ENCODE results near the gene KRTAP13-1.
A peak's percentile ranks its signal among the peaks of the same experiment; 100 is the strongest.

Gene KRTAP13-1, protein sequence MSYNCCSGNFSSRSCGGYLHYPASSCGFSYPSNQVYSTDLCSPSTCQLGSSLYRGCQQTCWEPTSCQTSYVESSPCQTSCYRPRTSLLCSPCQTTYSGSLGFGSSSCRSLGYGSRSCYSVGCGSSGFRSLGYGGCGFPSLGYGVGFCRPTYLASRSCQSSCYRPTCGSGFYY

DNA sequence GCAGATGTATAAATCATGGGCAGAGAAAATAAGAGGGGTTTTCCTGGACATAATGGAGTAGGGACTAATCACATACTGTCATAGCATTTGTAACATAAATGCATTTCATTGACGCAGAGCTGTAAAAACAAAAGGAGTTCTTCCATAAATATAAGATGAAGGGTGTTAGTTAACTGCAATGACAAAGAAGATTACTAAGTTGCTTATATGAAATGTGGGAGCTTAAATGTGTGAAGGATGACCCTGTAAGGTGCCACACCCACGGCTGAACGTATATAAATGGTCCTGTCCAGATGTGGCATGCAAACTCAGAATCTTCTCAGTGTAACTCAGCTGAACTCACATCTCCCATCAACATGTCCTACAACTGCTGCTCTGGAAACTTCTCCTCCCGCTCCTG is at the start of gene KRTAP13-1:
Gene KRTAP13-1, plus strand, starts transcription at position 301 of the 400 bp plus-strand sequence. Its CDS starts 56 bp downstream, at position 357.
- DNase-seq (ENCODE audit: low read depth) = no peak

DNA sequence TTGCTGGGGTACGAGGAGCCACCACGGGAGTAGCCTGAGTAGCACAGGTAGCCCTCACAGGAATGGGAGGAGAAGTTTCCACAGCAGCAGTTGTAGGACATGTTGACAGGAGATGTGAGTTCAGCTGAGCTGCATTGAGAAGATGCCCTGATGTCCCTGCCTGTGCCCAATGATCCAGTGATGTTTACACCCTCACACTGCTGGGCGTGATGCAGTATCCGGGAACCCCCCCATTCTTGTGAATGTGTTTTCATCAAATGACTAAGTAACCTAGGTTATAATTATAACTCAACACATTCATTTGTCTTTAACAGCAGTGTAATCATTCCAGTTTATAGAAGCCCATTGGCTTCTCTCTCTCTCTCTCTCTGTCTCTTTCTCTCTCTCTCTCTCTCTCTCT is 47.3 kb upstream of the KRTAP13-1 start, which contains the start of gene KRTAP23-1:
Gene KRTAP23-1, minus strand, starts transcription at position 101 of the 400 bp plus-strand sequence. Its CDS starts 0 bp downstream, at position 101.
- DNase-seq (ENCODE audit: low read depth) = no peak

DNA sequence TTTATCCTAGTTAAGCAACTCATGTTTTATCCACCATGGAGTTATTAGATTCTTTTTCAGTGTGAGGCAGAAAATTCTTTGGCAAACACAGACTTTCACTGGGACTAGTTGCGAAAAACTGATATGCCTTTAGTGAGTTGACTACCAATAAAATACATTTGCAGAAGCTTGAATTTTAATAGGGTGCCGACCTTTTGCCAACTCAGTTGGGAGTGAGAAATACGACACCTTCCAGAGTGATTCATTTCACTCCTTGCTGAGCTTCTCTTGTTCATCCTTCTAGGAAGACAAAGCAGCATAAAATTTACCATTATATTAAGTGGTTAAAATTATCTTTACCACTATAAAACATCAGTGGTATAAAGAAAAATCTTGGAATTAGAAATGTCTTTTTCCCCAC is 46.3 kb upstream of the KRTAP13-1 start:
- DNase-seq (ENCODE audit: low read depth) = peak; percentile 5

DNA sequence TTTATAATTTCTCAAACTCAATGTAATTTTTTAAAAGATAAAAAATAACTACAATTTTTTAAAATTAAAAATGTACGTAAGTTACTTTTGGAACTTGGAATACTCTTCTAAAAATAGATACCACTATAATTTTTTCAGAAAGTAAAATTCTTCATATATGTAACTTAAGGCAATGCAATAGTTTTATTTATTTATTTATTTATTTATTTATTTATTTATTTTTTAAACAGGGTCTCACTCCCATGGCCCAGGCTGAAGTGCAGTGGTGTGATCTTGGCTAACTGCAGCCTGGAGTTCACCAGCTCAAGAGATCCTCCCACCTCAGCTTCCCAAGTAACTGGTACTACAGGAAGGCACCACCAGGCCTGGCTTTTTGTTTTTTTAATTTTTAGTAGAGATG is 44.3 kb upstream of the KRTAP13-1 start:
- DNase-seq (ENCODE audit: low read depth) = no peak

DNA sequence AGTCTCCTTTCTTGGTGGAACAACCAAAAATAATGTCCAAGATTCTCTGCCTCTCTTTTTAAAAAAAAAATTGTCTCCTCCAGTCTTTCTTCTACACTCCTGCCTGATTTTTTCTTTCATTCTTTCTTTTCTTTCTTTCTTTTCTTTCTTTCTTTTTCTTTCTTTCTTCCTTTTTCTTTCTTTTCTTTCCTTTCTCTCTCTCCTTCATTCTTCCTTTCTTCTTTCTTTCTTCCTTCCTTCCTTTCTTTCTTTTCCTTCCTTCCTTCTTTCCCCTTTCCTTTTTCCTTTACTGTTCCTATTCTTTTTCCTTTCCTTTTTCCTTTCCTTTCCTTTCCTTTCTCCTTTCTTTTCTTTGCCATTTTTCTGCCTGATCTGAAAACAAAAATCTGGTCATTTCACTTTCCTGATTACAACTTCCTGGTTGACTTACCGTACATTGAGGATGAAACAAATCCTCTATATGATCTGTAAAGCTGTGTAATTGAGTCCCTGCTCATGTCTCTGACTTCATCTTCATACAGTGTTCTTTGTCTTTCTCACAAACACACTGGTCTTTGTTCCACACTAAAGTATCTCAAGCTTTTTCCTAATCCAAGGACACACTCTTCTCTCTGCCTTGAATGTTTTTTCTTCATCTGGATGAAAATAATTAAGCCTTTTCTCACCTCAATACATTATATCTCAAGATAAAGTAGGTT is 41.4 kb upstream of the KRTAP13-1 start:
- no peak for DNase-seq (ENCODE audit: low read depth)

DNA sequence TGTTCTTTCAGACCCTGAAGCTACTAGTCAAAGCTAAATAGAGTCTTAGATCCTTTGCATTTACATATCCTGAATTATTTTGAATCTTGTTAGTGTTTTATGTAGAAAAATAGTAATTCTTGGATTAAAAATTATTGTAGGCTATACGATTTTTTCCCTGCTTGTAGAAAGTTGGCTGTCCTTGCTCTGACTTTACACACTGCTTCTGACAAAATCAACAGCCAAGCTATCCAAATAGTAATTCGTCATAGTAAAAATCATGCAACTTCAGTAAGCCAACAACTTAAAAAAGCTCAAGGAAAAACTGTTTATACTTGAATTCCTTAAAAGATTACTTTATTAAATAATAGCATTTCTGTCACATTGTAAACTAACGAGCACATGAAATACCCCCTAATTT is 39.9 kb upstream of the KRTAP13-1 start:
- DNase-seq (ENCODE audit: low read depth) = no peak

DNA sequence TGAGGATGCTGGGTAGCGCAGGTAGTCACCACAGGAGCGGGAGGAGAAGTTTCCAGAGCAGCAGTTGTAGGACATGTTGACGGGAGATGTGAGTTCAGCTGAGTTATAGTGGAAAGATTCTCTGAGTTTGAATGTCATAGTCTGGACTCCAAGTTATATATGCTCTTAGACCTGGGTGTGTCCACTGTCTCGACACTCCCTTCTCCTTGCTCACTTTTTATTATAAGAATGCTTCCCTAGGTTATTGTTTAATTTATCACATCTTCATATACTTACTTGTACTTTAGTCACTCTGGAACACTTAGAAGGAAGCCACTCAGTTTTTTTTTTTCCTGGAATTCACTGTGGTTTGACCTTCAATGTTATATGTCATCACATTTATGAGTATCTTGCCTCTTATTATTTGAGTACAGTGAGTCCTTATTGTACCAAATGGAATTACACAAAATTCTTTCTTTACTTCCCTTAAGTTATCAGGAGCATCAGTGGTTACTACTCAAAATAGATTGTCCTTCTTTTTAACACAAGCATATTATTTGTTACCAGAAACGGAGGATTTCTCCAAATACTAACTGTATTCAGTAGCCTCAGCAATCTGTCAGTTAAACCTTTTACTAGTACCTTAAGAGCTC is 23.6 kb upstream of the KRTAP13-1 start, which contains the start of gene KRTAP13-2:
Gene KRTAP13-2, minus strand, starts transcription at position 133 of the 632 bp plus-strand sequence. Its CDS starts 58 bp downstream, at position 75.
- DNase-seq (ENCODE audit: low read depth) = no peak

DNA sequence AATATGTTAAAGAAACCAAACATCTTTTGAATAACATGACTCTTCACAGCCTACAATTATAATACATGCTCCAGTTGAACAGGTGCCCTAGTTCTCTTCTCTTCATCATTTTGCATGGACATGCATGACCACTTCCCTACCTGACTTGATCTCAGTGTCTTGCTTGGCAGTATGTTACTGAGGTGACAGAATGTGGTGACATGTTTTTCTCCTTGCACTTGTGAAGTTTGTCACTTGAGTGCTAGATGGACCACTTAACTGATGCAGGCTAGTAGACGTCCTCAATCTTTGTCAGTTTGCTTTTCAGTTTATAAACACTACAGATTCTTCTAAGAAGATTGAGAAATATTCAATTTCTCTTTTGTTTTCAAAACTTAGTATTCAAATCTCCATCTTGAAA is 13.6 kb upstream of the KRTAP13-1 start:
- DNase-seq (ENCODE audit: low read depth) = no peak

DNA sequence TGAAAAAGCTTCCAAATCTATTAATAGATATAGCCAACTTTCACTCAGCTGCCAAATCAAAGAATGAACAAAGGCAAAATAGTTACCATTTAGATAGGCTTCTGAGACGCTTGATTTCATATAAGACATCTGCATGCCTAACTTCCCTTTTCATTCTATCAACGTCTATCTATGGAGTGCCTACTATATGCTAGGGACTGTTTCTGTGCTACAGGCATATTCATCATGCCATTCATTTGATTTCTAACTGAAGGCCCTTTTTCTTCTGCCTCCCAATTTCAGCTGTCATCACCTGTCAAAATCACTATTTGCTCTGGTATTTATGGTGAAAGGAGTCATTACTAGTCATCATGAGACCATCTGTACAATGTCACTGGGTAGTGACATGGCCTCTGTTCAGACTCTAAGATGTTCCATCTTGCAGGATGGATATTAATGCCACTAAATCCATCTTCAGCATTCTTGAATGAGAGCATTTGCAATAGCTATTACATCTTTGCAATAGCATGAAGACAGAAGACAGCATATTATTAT is 4.3 kb upstream of the KRTAP13-1 start:
- DNase-seq (ENCODE audit: low read depth) = no peak

DNA sequence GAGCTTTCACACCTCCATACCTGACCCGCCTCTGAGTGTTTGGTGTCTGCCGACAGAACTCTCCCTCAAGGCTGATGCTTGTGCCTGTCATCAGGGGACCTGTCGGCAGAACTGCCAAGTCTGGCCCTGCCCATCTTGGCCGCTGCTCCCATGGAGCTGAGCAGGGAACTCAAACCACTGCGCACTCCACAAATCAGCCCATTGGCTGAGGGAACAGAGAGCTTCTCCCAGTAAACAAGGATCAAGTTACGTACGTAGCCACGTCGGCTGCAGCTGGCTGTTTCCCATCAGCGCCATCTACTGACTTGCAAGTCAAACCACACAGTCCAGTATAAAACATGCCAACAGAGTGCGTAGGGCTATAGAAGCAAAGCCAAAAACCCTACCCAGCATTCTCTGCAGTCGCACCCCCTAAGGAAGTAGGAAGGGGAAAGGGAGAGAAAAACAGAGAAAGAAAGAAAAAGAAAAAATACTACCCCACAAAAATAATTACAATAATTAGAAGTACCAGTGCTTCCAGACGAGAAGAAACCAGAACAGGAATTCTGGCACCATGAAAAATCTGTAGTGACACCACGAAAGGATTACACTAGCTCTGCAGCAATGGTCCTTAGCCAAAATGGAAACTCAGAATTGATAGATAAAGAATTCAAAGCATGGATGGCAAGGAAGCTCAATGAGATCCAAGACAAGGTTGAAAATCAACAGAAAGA is 13.1 kb downstream of the KRTAP13-1 start:
- peak; percentile 79 for DNase-seq (ENCODE audit: low read depth)

DNA sequence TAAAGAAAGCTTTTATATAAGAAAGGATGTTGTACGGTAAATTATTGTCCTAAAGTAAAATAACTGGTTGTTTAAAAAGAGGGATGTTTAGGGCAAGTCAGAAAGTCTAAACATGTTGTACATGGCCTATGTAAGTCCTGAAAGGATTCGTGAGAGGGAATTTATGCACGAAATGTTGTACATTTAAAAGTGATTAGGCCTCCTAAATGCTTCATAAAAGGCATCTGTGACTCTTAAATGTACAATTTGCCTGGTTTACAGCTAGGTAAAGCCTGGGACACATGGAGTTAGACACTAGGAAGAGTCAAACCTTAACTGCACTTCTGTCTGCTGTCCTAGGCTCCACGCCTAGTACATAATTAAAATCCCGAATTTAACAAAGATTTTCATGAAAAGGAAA is 20.2 kb downstream of the KRTAP13-1 start:
- DNase-seq (ENCODE audit: low read depth) = no peak

DNA sequence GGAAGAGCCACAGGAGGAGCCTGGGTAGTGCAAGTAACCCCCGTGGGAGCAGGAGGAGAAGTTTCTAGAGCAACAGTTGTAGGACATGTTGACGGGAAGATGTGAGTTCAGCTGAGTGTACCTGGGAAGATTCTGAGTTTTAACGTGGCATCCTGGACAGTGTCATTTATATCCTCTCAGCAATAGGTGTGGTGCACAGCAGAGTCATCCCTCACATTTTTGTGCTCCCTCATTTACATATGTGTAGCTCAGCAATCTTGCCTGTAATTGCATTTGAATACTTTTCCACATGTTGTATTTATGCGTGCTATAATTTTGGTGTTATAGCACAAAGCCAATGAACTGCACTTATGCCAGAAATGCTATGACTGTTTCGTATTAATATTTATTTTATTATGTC is 30.0 kb downstream of the KRTAP13-1 start, which contains the start of gene KRTAP13-3:
Gene KRTAP13-3, minus strand, starts transcription at position 101 of the 400 bp plus-strand sequence. Its CDS starts 14 bp downstream, at position 87.
- DNase-seq (ENCODE audit: low read depth) = no peak

DNA sequence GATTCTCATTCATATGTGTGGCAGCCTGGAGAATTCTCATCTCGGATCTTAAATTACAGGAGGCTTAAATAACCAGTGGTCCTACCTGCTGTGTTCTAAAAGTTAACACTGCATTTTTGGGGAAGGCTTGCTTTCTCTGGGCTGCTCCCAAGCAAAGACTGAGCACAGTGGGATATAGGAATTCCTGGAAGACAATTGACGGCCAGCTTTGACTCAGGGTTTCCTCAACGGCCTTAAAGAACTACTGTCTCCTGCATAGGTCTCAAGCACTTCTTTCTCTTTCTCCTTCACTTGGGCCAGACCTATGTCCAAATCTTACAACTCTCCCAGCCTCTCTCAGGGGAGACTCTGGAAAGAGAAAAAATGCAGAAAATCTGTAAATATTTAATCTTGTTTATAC is 30.9 kb downstream of the KRTAP13-1 start:
- no peak for DNase-seq (ENCODE audit: low read depth)

DNA sequence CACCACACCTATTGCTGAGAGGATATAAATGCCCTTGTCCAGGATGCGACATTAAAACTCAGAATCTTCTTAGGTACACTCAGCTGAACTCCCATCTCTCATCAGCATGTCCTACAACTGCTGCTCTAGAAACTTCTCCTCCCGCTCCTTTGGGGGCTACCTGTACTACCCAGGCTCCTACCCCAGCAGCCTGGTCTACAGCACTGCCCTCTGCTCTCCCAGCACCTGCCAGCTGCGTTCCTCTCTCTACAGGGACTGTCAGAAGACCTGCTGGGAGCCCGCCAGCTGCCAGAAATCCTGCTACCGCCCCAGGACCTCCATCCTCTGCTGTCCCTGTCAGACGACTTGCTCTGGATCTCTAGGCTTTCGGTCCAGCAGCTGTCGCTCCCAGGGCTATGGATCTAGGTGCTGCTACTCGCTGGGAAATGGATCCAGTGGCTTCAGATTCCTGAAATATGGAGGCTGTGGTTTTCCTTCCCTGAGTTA is 34.4 kb downstream of the KRTAP13-1 start, which contains the start of gene KRTAP13-4:
Gene KRTAP13-4, plus strand, starts transcription at position 51 of the 486 bp plus-strand sequence. Its CDS starts 56 bp downstream, at position 107.
- DNase-seq (ENCODE audit: low read depth) = no peak

DNA sequence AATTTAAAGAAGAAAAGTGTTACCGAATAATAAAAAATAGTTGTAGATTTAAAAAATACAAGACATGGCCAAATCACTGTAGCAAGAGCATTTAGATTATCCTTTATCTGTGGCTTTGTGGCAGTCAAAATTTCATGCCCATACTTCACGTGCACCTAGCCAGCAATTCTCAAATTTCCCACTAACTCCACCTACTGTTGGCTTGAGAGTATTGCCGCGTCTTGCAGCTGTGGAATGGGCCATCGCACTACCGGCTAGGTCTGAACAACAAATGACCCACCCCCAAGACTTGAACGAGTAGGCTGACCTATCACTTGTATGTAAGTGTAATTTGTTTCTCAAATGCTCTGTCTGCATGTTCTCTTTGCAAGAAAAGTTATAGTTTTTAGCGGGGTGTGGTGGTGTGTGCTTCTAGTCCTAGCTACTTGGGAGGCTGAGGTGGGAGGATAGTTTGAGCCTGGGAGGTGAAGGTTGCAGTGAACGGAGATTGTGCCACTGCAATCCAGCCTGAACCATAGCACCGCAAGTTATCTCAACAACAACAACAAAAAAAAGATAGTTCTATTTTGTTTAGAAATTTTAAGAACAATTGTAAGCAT is 38.3 kb downstream of the KRTAP13-1 start:
- DNase-seq (ENCODE audit: low read depth) = peak; percentile 15

DNA sequence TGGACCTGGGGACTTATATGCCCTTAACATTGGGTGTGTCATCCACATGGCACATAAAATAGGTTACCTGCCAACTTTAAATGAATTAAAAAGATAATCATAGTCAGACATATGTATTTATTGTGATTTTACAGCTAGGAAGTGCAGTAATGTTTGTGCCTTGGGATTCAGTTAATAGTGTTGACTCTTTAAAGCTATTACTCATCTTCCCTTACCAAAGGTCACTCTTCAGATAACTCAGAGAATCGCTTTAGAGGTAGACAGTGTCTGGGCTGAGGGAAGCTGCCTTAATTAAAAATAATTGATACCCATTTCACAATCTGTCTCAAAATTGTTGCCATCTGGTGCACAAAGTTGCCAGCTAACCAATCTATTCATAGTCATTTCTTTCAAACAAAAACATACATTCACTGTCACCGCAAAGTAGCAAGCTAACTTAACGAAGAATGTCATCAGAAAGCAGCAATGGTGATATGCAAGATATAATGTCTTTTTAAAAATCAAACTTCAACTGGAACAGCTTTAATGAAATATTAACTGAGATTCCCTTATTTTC is 41.3 kb downstream of the KRTAP13-1 start:
- DNase-seq (ENCODE audit: low read depth) = no peak

DNA sequence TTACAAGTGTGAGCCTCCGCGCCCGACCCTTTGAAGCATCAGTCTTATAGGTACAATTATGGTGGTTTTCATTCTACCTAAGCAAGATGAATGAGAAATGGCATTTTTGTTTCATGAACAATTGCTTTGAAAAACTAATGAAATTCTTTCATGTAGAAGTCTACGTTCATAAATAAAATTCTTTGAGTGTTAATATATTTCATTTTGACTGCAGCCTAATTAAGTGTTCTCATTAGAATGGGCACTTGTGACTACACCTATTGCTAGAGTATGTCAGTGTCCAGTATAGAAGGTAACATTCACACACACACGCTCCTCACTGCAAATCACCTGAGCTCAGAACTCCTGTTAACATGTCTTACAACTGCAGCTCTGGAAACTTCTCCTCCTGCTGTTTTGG is 44.1 kb downstream of the KRTAP13-1 start, which contains the start of gene KRTAP15-1:
Gene KRTAP15-1, plus strand, starts transcription at position 301 of the 400 bp plus-strand sequence. Its CDS starts 53 bp downstream, at position 354.
- no peak for DNase-seq (ENCODE audit: low read depth)

DNA sequence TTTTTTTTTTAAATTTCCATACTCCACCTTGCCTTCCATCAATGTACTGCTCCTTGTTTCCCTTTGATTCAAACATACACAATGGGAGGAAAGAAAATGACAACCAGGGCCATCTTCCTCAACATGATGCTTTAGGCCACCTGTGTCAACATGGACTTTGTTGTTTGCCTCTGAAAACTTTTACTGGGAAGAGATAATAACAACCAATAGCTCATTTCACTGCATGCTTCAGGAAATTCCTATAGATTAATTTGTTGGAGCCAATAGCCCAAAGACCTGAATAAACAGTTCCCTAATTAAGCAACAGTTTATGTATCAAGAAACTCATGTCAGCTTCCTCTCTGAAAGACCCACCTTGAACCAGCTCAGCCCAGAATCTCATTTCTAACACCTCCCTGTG is 47.4 kb downstream of the KRTAP13-1 start:
- no peak for DNase-seq (ENCODE audit: low read depth)

DNA sequence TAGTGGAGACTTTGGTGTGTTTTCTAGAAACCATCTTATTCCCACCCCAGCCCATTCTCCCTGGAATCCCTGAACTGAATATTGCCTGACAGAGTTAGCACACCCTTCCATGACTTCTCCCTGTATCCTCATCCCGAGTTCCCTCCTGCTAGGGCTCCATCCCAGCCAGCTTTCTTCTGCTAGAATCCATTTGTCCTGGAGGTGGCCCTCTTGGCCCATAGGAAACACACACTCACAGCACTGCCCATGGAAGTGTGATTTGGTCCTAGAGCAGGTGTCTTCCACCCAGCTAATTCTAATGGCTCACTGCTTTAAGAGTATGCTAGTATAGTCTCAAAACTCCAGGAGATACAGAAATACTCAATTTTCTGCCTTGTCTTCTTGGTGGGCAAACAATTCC is 48.4 kb downstream of the KRTAP13-1 start:
- DNase-seq (ENCODE audit: low read depth) = no peak
